Right lobe of liver (tissue), 6 donors: ENCODE data around the gene A2ML1. TPM values are rescaled to one million over a fixed set of nuclear protein-coding genes. Genes with fewer than 3 reads are reported as not detected.

ENCODE experiments used
- ATAC-seq, 4 donors: fragments of 200-7000 bp; cut with Tn5 transposase; one replicate each; pipeline ENCODE4 v1.9.1; 2020; ENCODE audit warnings: mild to moderate bottlenecking in 4 of 4, moderate library complexity in 4 of 4
- DNase-seq, 3 donors: peaks; one replicate each; pipeline ENCODE4 v3.0.0-alpha.2; 2020
- H3K27ac ChIP-seq, 3 donors: fragments of 200-600 bp; one replicate each; pipeline ENCODE4 v1.8.0; 2022
- H3K27me3 ChIP-seq, 2 donors: fragments of 200-600 bp; one replicate each; pipeline ENCODE4 v1.8.0; 2022
- H3K36me3 ChIP-seq, 4 donors: fragments of 200-600 bp; sonication (generic) in 1 of 4; one replicate each; pipeline versions ENCODE4 v1.5.1 to v1.8.0; 2017 to 2022; ENCODE audit warnings: control low read depth in 1 of 4
- H3K4me1 ChIP-seq, 4 donors: fragments of 200-600 bp; sonication (generic) in 1 of 4; one replicate each; pipeline versions ENCODE4 v1.5.1 to v1.8.0; 2017 to 2022; ENCODE audit warnings: control low read depth in 1 of 4
- H3K4me3 ChIP-seq, 3 donors: fragments of 200-600 bp; one replicate each; pipeline ENCODE4 v1.8.0; 2022
- H3K9me3 ChIP-seq, 4 donors: fragments of 200-600 bp; sonication (generic) in 1 of 4; one replicate each; pipeline versions ENCODE4 v1.5.1 to v1.8.0; 2017 to 2022; ENCODE audit warnings: control low read depth in 1 of 4
- POLR2A ChIP-seq: fragments of 450-650 bp; IDR thresholded peaks from one replicate; pipeline ENCODE4 v1.6.1; 2017; ENCODE audit warnings: antibody characterized with exemption, mild to moderate bottlenecking
- whole genome bisulfite sequencing: methylation state at CpG from one replicate; pipeline ENCODE4 v1.1.6; 2018; ENCODE audit warnings: low coverage, low lambda C conversion rate; ENCODE audit not compliant: insufficient coverage; ENCODE audit errors: missing lambda C conversion rate; 5-methylcytosine and 5-hydroxymethylcytosine counted together
- intact Hi-C, 2 donors: fragments of 100-400 bp; cut with DNase I; formaldehyde crosslinking; loops; one replicate each; pipeline versions ENCODE4 v1.11.2 to v1.14.1; 2022
- total RNA-seq, 6 experiments: library from RNA; depleted of rRNA in 2 of 6; stranded (reverse); fragments of >200 nt in 2 of 6; fragmentation: NEBNext Ultra II Directional in 3 of 6; extraction: Animal tissue kit (Norgen Biotek cat#: 25700) in 3 of 6; gene quantifications; one replicate each; pipeline versions ENCODE4 v1.1.0 to v1.2.4, GENCODE V29; 2016 to 2023
- TF ChIP-seq, protein P1 (sequence below), 4 donors: fragments of 200-600 bp in 3 of 4; fragments of 450-650 bp in 1 of 4; IDR thresholded peaks; one replicate each; pipeline versions ENCODE4 v1.5.1 to v1.8.0; 2016 to 2022; ENCODE audit warnings: antibody characterized with exemption in 4 of 4, mild to moderate bottlenecking in 2 of 4
- donor health status: DM: no; HTN: yes; CAD: no.
- donor health status: DM: no; HTN: no; CAD: no.
- donor health status: DM: no; HTN: no; CAD: no.
- donor health status: DM: no; HTN: yes; CAD: no.
- donor health status: DM: no; HTN: yes; CAD: no.

Gene A2ML1
- total RNA-seq, 6 experiments from 2014 or later = 0.07 TPM; not detected in 5

- no peaks in the 10 kb centered on the region for H3K27me3 ChIP-seq
- H3K36me3 ChIP-seq = no peaks in the 10 kb centered on the region
- H3K4me1 ChIP-seq = peaks cover 0 to 8% (median 0%) of the 10 kb centered on the region in 4 donors
- no peak for ATAC-seq
- WGBS = 82% methylated on average over 3 of the region's 3 CpGs
- no peak overlapping the region for H3K27ac ChIP-seq
- no peak for DNase-seq
- no peak overlapping the region for H3K4me3 ChIP-seq
- TF ChIP-seq POLR2A = no peak
- TF ChIP-seq, protein P1, sequence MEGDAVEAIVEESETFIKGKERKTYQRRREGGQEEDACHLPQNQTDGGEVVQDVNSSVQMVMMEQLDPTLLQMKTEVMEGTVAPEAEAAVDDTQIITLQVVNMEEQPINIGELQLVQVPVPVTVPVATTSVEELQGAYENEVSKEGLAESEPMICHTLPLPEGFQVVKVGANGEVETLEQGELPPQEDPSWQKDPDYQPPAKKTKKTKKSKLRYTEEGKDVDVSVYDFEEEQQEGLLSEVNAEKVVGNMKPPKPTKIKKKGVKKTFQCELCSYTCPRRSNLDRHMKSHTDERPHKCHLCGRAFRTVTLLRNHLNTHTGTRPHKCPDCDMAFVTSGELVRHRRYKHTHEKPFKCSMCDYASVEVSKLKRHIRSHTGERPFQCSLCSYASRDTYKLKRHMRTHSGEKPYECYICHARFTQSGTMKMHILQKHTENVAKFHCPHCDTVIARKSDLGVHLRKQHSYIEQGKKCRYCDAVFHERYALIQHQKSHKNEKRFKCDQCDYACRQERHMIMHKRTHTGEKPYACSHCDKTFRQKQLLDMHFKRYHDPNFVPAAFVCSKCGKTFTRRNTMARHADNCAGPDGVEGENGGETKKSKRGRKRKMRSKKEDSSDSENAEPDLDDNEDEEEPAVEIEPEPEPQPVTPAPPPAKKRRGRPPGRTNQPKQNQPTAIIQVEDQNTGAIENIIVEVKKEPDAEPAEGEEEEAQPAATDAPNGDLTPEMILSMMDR (IDR thresholded peaks at IDR 0.05) = no peak
- H3K9me3 ChIP-seq = no peaks in the 10 kb centered on the region
- intact Hi-C loops = no loop called here
These were observed 23.9 kb downstream of the A2ML1 start for GRCh38 chr12:8846305-8846704.

DNA sequence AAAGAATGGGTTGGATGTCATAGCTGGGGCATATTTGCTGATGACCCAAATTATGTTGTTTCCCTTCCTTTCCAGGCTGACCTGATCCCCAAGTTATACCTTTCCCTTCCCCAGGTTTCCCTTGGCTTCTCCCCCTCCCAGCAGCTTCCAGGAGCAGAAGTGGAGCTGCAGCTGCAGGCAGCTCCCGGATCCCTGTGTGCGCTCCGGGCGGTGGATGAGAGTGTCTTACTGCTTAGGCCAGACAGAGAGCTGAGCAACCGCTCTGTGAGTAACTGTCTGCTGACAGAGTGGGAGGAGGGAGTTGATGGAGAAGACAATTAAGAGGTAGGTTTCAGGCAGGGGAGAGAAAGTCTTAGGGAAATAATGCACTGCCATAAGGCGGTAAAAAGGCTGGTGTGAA lies 25.0 kb downstream of the A2ML1 start:
- Histone ChIP-seq H3K27ac (no peak overlapping the region), H3K27me3 (no peaks in the 10 kb centered on the region), H3K9me3 (no peaks in the 10 kb centered on the region), H3K4me1 (peaks cover 0 to 8% (median 0%) of the 10 kb centered on the region in 4 donors), H3K4me3 (no peak overlapping the region), H3K36me3 (no peaks in the 10 kb centered on the region)
- 93% methylated on average over 6 of the region's 6 CpGs for WGBS
- DNase-seq = no peak
- no peak for TF ChIP-seq POLR2A
- TF ChIP-seq, protein P1 (IDR thresholded peaks at IDR 0.05) = no peak
- intact Hi-C loops = no loop called here
- ATAC-seq = no peak

DNA sequence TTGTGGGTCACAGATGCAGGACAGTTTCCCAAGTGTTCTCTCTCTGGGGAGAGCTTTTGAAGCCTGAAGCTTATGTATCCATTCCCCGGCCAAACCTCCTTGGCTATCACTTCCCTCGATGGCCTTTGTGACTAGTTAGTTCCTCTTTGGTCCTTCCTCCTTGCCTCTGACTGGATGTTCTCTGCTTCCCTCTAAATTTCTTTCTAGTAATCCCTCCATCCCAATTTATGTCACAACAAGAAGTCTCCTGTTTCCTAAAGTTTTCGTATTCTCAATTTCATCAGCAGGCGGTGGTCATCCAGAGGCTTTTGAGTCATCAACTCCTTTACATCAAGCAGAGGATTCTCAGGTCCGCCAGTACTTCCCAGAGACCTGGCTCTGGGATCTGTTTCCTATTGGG lies 27.5 kb downstream of the A2ML1 start:
- Histone ChIP-seq H3K27me3 (no peaks in the 10 kb centered on the region), H3K4me3 (no peak overlapping the region), H3K27ac (no peak overlapping the region), H3K4me1 (peaks cover 0 to 3% (median 0%) of the 10 kb centered on the region in 4 donors), H3K36me3 (no peaks in the 10 kb centered on the region), H3K9me3 (no peaks in the 10 kb centered on the region)
- TF ChIP-seq, protein P1 (IDR thresholded peaks at IDR 0.05) = no peak
- no peak for TF ChIP-seq POLR2A
- ATAC-seq = no peak
- no peak for DNase-seq
- 71% methylated on average over 5 of the region's 5 CpGs for WGBS
- intact Hi-C loops = no loop called here

DNA sequence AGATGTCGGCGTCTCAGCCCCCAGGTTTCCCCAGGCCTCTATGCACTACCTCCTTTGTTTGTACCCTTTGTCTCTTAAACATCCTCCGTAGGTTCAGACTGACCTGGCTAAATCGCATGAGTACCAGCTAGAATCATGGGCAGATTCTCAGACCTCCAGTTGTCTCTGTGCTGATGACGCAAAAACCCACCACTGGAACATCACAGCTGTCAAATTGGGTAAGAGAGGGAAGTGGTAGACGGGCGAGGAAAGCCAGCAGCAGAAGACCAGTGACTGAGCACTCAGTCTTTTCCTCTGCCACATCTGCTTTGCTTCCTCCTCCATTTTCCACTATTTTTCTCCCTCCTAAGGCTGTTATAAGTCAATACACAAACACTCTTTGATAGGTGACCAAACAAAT lies 29.7 kb downstream of the A2ML1 start:
- intact Hi-C loops = no loop called here

More for the DNA sequence above, 29.7 kb downstream of the A2ML1 start:
- DNase-seq (no peak), ATAC-seq (no peak)
- Histone ChIP-seq H3K27ac (no peak overlapping the region), H3K36me3 (no peaks in the 10 kb centered on the region), H3K9me3 (no peaks in the 10 kb centered on the region), H3K4me1 (no peaks in the 10 kb centered on the region), H3K4me3 (no peak overlapping the region), H3K27me3 (no peaks in the 10 kb centered on the region)
- TF ChIP-seq, protein P1 (IDR thresholded peaks at IDR 0.05) = no peak
- no peak for TF ChIP-seq POLR2A
- 74% methylated on average over 6 of the region's 7 CpGs for whole genome bisulfite sequencing
